GM21367 (cell line): ENCODE results near the gene ISLR2.

ENCODE experiments used
- ATAC-seq: cut with Tn5 transposase; IDR thresholded peaks from one replicate; pipeline ENCODE4 v1.9.1; 2021; ENCODE audit not compliant: unreplicated experiment

Gene ISLR2

GRCh38 chr15:74127954-74128784, 2.2 kb upstream of the ISLR2 start:
- no peak for ATAC-seq

GRCh38 chr15:74128785-74129585, 1.4 kb upstream of the ISLR2 start:
- no peak for ATAC-seq

DNA sequence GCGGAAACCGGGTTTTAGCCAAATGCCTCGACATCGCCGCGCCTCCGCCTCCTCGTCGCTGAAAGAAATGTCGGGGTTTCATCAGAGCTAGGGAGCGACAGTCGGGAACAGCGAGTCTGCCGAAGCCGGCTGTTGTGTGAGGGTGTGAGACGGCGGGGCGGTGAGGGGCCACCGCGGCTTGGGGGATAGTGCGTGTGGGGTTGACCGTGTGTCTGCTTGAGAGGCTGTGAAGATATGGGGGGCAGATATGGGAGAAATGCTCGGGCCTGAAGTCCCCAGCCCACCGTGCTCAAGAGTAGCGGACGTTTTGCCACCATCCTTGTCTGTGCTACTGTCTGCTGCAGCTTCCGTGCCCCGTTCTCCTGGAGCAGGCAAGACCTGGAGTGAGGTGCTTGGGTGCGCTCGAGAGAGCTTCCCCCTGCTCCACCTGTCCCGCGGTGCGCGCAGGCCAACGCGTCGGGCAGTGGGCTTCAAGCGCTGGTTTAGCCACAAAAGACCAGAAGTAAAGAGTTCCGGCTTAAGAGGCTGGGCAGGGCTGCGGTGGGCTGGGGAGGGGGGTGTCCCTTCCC, 716 bp upstream of the ISLR2 start:
- ATAC-seq, result no peak

GRCh38 chr15:74130849-74131627, 652 bp downstream of the ISLR2 start:
- no peak for ATAC-seq

DNA sequence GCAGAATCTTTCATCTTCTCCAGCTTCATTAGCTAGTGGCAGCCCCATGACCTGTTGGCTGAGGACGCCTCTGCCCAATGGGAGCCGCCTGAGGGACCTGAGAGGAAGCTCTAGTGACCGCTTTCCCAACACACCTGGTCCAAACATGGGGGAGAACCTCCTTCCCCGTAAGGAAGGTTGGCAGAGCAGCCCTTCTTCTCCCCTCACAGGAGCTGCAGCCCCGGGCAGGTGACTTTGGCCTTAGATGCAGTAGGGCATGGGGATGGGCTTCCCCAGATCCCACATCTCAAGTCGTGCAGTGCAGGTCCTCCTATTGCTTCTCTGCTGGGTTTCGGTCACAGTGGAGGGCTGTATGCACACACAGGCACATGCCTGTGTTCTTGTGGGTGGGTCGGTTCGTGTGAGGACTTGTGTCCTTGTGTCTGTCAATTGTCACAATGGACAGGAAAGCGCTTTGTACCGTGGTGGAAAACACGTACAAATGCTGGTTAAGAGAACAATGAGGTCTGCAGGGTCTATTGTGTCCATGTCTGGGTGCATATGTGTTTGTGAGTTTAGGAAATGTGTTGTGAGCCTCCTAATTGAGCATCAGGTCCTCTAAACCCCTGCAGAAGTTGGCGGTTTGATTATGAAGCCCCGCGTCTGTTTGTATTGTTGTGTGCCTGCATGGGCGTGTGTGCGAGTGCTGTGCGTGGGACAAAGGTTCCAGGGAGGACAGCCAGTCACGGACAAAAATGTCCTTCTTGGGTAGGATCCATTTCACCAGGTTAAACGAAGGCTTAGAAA, 1.4 kb downstream of the ISLR2 start:
- no peak for ATAC-seq

GRCh38 chr15:74132681-74133651, 2.6 kb downstream of the ISLR2 start:
- ATAC-seq, result no peak

- no peak for ATAC-seq
These were observed 3.5 kb downstream of the ISLR2 start for GRCh38 chr15:74133694-74134386.

- ATAC-seq, result no peak
These were observed 4.1 kb downstream of the ISLR2 start for GRCh38 chr15:74134387-74135027.

DNA sequence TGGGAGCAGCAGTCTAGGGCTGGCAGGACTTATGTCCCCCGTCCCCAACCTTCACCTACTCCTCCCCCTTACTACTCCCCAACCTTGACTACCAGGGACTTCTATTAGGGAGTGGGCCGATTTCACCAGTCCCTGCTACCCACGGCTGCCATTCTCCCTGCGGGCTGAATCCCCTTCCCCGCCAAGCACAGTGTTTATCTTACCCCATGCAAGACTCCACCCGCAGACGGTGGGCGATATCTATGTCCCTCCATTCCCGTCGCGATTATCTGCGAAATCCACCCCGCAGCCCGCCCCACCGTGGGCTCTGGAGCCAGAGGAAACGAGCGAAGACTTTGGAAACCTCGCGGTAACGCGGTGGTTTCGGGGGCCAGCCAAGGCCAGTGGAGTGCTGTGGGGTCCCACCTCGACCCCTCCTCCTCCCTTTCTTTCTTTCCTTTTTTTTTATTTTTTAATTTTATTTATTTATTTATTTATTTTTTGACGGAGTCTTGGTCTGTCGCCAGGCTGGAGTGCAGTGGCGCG, 4.7 kb downstream of the ISLR2 start:
- ATAC-seq, result no peak

DNA sequence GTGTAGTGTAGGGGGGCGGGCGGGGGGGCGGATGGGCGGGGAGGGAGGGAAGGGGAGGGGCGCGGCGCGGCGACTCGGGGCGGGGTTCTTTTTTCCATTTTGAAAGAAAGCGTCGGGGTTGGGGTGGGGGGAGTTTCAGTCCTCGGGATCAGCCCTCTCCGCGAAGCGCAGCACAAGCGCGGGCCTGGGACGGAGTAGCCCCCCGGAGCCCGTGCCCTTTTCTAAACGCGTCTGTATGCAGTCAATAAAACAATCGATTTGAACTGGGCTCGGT, 6.1 kb downstream of the ISLR2 start:
- ATAC-seq, result no peak

DNA sequence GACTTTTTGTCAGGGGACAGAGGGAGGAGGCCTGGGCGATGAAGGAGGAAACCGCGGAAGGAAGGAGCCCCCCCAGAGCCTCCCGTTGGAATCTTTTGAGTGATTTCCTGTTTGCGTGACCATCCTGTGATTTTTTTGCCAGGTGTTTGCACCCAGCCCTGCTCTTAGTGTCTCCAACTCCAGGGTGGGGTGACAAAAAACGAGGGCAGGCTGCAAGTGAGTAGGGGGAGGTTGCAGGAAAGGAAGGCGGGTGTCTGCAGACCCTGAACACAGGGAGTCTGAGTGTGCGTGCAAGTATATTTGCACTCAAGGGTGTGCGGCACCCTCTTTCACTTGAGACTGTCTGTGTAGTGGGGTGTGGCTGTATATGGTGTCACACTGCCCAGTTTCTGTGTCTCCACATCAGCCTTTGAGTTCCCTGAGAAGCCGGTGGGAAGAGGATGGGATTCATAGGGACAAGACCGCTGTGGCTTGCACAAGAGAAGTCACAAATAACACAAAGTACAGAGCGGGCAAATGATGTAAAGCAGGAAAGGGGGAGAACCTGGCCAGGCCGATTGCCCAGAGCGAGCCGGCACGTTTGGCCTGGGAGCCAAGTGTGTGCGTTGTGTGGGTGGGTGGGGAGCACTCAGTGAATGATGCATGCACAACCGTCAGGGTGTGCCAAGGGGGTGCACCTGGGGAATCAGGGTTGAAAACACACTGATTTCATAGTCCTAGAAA, 6.6 kb downstream of the ISLR2 start:
- no peak for ATAC-seq

DNA sequence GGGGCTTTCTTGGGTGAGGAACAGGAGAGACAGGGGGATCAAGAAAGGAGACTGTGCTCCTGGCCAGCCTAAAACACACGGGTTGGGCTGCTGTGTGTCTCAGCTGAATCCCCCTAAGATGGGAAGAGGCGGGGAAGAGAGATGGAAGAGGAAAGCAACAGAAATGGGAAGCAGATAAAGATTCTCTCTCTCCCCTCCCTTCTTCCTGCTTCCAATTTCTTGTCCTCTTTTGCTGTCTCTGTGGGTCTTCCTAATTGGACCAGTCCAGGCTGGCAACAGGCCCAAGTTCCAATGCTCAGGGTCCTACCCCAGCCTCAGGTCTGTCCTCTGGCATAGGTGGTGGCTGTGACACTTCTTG, 7.1 kb downstream of the ISLR2 start:
- ATAC-seq, result no peak

DNA sequence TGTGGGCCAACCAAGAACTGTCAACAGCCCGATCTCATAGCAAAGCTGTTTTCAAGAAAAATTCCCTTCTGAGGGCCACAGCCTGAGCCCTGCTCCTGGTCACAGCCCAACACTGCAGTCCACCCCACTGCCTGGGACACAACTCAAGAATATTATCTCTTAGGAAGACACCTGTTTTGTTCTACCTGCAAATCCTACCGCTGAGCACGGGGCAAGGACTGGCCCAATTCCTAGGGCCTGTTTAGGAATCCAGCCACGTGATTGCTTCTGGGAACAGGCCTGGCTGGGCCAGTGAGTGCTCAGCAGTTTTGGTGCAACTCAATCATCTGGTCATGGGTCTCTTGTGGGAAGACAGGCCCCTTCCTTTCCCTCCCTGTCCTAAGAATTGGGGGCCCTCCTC, 8.3 kb downstream of the ISLR2 start:
- ATAC-seq, result no peak

GRCh38 chr15:74141591-74141990, 11.2 kb downstream of the ISLR2 start:
- ATAC-seq, result no peak

DNA sequence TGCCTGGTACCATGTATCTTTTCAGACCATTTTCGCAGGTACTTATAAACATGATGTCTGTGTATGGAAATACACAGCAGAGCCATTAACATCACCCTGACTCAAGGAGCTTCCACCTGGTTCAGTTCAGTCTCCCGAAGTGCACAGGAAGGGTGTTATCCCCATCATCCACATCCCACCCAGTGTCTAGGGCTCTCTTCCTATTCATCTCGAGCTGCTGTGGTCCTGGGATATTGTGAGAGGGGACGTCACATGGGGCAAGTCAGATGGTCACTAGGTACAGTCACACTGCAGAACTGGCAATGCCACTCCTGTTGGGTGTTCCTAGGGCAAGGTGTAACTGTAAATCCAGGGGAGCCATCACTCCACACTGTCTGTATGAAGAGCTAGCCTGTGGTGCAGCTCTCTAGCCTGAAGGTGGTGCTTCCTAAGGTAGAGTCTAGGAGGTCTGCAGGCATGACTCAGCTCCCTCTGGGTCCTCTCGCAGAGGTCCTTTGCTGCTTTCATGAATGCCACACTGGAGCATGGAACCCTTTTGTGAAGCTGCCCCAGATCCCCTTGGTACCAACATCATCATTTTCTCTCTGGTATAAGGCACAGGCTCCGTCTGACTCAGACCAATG, 13.9 kb downstream of the ISLR2 start:
- no peak for ATAC-seq

GRCh38 chr15:74146277-74146800, 16.0 kb downstream of the ISLR2 start:
- ATAC-seq, result no peak

- no peak for ATAC-seq
These were observed 16.7 kb downstream of the ISLR2 start for GRCh38 chr15:74147051-74147450.
